MM.1S (cell line): ENCODE measurements around the gene POLH.

Source experiments
- DNase-seq: peaks from one replicate; pipeline ENCODE4 v3.0.0-alpha.2; 2015
- H2AFZ ChIP-seq: fragments of 300-600 bp; sonication (generic); 2 replicates; pipeline ENCODE4 v1.6.0; 2016; ENCODE audit warnings: antibody characterized with exemption, low read length
- H3F3A ChIP-seq: fragments of 300-600 bp; sonication (generic); 2 replicates; pipeline ENCODE4 v1.6.1; 2016; ENCODE audit warnings: mild to moderate bottlenecking, antibody characterized with exemption, low read length, moderate library complexity, mixed read lengths; ENCODE audit not compliant: insufficient read depth
- H3K27ac ChIP-seq: fragments of 300-600 bp; sonication (generic); 2 replicates; pipeline ENCODE4 v1.5.1; 2016; ENCODE audit warnings: mild to moderate bottlenecking, low read length
- H3K27me3 ChIP-seq: fragments of 300-600 bp; sonication (generic); replicated peaks from 2 replicates; pipeline ENCODE4 v1.6.0; 2016; ENCODE audit warnings: low read length; ENCODE audit not compliant: insufficient read depth
- H3K36me3 ChIP-seq: fragments of 300-600 bp; sonication (generic); replicated peaks from 2 replicates; pipeline ENCODE4 v1.6.1; 2016; ENCODE audit warnings: mild to moderate bottlenecking, low read length, mixed read lengths; ENCODE audit not compliant: insufficient read depth
- H3K4me1 ChIP-seq: fragments of 300-600 bp; sonication (generic); 2 replicates; pipeline ENCODE4 v1.6.1; 2016; ENCODE audit warnings: low read length, mixed read lengths
- H3K4me2 ChIP-seq: fragments of 300-600 bp; sonication (generic); 2 replicates; pipeline ENCODE4 v1.6.0; 2016; ENCODE audit warnings: low read depth, low read length
- H3K4me3 ChIP-seq: fragments of 300-600 bp; sonication (generic); 2 replicates; pipeline ENCODE4 v1.5.1; 2016; ENCODE audit warnings: low read length, mixed read lengths
- H3K79me2 ChIP-seq: fragments of 300-600 bp; sonication (generic); 2 replicates; pipeline ENCODE4 v1.6.1; 2016; ENCODE audit warnings: mixed run types, low read length, mixed read lengths
- H3K9ac ChIP-seq: fragments of 300-600 bp; sonication (generic); 2 replicates; pipeline ENCODE4 v1.6.1; 2016; ENCODE audit warnings: low read length, mixed read lengths
- H3K9me2 ChIP-seq: fragments of 300-600 bp; sonication (generic); replicated peaks from 2 replicates; pipeline ENCODE4 v1.6.1; 2016; ENCODE audit warnings: mild to moderate bottlenecking, low read length, mixed read lengths; ENCODE audit not compliant: insufficient read depth
- H3K9me3 ChIP-seq: fragments of 300-600 bp; sonication (generic); replicated peaks from 2 replicates; pipeline ENCODE4 v1.6.1; 2016; ENCODE audit warnings: mild to moderate bottlenecking, low read length, mixed read lengths; ENCODE audit not compliant: insufficient read depth
- H4K20me1 ChIP-seq: fragments of 300-600 bp; sonication (generic); 2 replicates; pipeline ENCODE4 v1.6.1; 2016; ENCODE audit warnings: mild to moderate bottlenecking, low read length, moderate library complexity, mixed read lengths; ENCODE audit not compliant: insufficient read depth
- CTCF ChIP-seq: fragments of 300-600 bp; sonication (generic); IDR thresholded peaks from 2 replicates; pipeline ENCODE4 v1.5.1; 2016; ENCODE audit warnings: antibody characterized with exemption, low read length, mixed read lengths
- EZH2 ChIP-seq: fragments of 300-600 bp; sonication (generic); optimal IDR thresholded peaks from 2 replicates; pipeline ENCODE3; 2017; ENCODE audit warnings: low read depth, mild to moderate bottlenecking, antibody characterized with exemption, low read length, mixed read lengths
- EZH2phosphoT487 ChIP-seq: fragments of 300-600 bp; sonication (generic); IDR thresholded peaks from 2 replicates; pipeline ENCODE4 v1.6.1; 2018; ENCODE audit warnings: antibody characterized with exemption, low read length

Gene POLH

GRCh38 chr6:43628393-43629103 lies 52.6 kb downstream of the POLH start:
- DNase-seq = peak; percentile 51
- Histone ChIP-seq H3K4me1 (peaks cover 17% of the 10 kb centered on the region), H3K79me2 (peaks cover 25% of the 10 kb centered on the region), H3K9ac (peak overlapping the region; percentile 80), H3K36me3 (0 out of 2 replicates have a peak, but pooled peaks cover 2% of the 10 kb centered on the region), H3F3A (peaks cover 7% of the 10 kb centered on the region; the same call in 1 of the 2 replicates), H3K27ac (peak overlapping the region; percentile 37; the same call in 1 of the 2 replicates), H2AFZ (peak overlapping the region; percentile 63), H3K27me3 (no peaks in the 10 kb centered on the region), H3K9me3 (no peaks in the 10 kb centered on the region), H3K4me3 (peak overlapping the region; percentile 86), H3K9me2 (no peaks in the 10 kb centered on the region), H3K4me2 (peak overlapping the region; percentile 75), H4K20me1 (no peaks in the 10 kb centered on the region)
- TF ChIP-seq EZH2phosphoT487 (no peak), CTCF (no peak), EZH2 (no peak)

GRCh38 chr6:43629104-43629504 lies 53.1 kb downstream of the POLH start, which contains the start of gene GTPBP2:
GTPBP2 (minus strand) TSS chr6:43629264; CDS start chr6:43629162, 102 bp downstream.
- peaks cover 25% of the 10 kb centered on the region for H3K79me2 ChIP-seq
- peak within 1 kb of the TSS; percentile 93 for H2AFZ ChIP-seq

GRCh38 chr6:43629505-43630300 lies 53.7 kb downstream of the POLH start:
- H3K9me3 ChIP-seq = no peaks in the 10 kb centered on the region
- H2AFZ ChIP-seq = peak overlapping the region; percentile 93
- no peaks in the 10 kb centered on the region for H3K9me2 ChIP-seq
- peak; percentile 98 for DNase-seq
- H3K36me3 ChIP-seq = 0 out of 2 replicates have a peak, but pooled peaks cover 2% of the 10 kb centered on the region
- no peak for TF ChIP-seq EZH2
- no peak for TF ChIP-seq EZH2phosphoT487
- no peak for TF ChIP-seq CTCF
- peaks cover 7% of the 10 kb centered on the region; the same call in 1 of the 2 replicates for H3F3A ChIP-seq
- peak overlapping the region; percentile 78 for H3K27ac ChIP-seq
- peaks cover 17% of the 10 kb centered on the region for H3K4me1 ChIP-seq
- H3K4me2 ChIP-seq = peak overlapping the region; percentile 98
- H3K27me3 ChIP-seq = no peaks in the 10 kb centered on the region
- peak overlapping the region; percentile 86 for H3K9ac ChIP-seq
- H3K4me3 ChIP-seq = peak overlapping the region; percentile 85
- no peaks in the 10 kb centered on the region for H4K20me1 ChIP-seq
- H3K79me2 ChIP-seq = peaks cover 25% of the 10 kb centered on the region

More at GRCh38 chr6:43629104-43629504, 53.1 kb downstream of the POLH start, which contains the start of gene GTPBP2:
- peak within 1 kb of the TSS; percentile 78 for H3K27ac ChIP-seq
- H3K9me3 ChIP-seq = no peaks in the 10 kb centered on the region
- H3K27me3 ChIP-seq = no peaks in the 10 kb centered on the region
- DNase-seq = peak; percentile 98
- H3K9me2 ChIP-seq = no peaks in the 10 kb centered on the region
- peaks cover 7% of the 10 kb centered on the region; the same call in 1 of the 2 replicates for H3F3A ChIP-seq
- peaks cover 17% of the 10 kb centered on the region for H3K4me1 ChIP-seq
- TF ChIP-seq CTCF (no peak), EZH2 (no peak), EZH2phosphoT487 (no peak)
- peak within 1 kb of the TSS; percentile 98 for H3K4me2 ChIP-seq
- peak within 1 kb of the TSS; percentile 86 for H3K4me3 ChIP-seq
- H3K36me3 ChIP-seq = 0 out of 2 replicates have a peak, but pooled peaks cover 2% of the 10 kb centered on the region
- peak within 1 kb of the TSS; percentile 86 for H3K9ac ChIP-seq
- no peaks in the 10 kb centered on the region for H4K20me1 ChIP-seq
